NCI-H2171 (cell line): ENCODE data around the gene ELOA.
"Not testable (repeated sequence)": the region's sequence is repeated elsewhere in the genome, so short reads cannot be mapped to it uniquely, and the experiment has no call there.

Experiments used
- DNase-seq: peaks from one replicate; lab custom pipeline; 2025; lab: John Stamatoyannopoulos, UW

Gene ELOA

GRCh38 chr1:23784846-23785245 is 41.6 kb downstream of the ELOA start:
- DNase-seq = no peak

DNA sequence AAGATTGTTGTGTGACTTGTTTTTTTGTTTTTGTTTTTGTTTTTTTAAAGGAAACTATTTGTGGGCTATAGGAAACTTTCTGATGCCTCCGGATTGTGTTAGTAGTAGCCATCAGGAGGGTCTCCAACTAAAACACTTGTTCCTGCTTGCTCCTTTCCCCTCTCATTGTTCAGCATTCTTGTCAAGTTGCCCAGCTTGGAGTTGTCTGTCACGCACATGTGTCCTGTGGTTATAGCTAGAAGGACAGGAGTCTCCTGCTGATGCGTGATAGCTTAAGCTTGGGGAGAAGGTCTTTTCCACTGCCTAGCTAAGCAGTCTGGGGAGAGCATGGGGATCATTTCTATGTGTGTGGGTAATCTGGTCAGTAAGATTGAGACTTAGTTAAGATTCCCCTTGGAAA is 44.4 kb downstream of the ELOA start:
- DNase-seq = no peak

DNA sequence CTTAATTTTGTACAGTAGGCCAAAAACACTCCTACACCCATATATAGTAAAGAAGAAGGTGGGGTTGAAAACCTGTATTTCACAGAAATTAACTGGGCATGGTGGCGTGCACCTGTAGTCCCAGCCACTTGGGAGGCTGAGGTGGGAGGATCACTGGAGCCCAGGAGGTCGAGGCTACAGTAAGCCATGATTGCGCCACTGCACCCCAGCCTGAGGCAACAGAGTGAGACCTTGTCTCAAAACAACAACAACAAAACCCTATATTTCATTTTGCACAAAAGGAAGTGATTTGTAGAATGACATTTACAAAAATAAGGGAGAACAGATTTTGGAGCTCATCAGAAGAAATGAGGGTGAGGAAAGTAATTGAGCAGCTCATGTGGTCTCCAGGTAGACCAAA is 45.4 kb downstream of the ELOA start:
- no peak for DNase-seq

- DNase-seq = peak; percentile 95
Measured at GRCh38 chr1:23790696-23791515, 47.6 kb downstream of the ELOA start, which contains the start of gene LYPLA2. Gene LYPLA2 (plus strand): TSS chr1:23791145. CDS start chr1:23792683, 1,538 bp downstream.

- DNase-seq = peak; percentile 53
Measured at GRCh38 chr1:23791516-23792047, 48.3 kb downstream of the ELOA start.

- no peak for DNase-seq
Measured at GRCh38 chr1:23792151-23792945, 49.1 kb downstream of the ELOA start.

- no peak for DNase-seq
Measured at GRCh38 chr1:23793018-23793781, 49.9 kb downstream of the ELOA start.

GRCh38 chr1:23793861-23794731 is 50.8 kb downstream of the ELOA start:
- no peak for DNase-seq

DNA sequence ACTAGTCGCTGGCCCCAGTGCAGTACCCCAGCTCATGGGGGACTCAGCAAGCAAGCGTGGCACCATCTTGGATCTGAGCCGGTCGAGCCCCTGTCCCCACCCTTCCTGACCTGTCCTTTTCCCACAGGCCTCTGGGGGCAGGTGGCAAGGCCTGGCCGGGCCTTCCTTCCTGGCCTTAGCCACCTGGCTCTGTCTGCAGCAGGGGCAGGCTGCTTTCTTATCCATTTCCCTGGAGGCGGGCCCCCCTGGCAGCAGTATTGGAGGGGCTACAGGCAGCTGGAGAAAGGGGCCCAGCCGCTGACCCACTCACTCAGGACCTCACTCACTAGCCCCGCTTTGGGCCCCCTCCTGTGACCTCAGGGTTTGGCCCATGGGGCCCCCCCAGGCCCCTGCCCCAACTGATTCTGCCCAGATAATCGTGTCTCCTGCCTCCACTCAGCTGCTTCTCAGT is 51.5 kb downstream of the ELOA start:
- DNase-seq = not testable (repeated sequence)

DNA sequence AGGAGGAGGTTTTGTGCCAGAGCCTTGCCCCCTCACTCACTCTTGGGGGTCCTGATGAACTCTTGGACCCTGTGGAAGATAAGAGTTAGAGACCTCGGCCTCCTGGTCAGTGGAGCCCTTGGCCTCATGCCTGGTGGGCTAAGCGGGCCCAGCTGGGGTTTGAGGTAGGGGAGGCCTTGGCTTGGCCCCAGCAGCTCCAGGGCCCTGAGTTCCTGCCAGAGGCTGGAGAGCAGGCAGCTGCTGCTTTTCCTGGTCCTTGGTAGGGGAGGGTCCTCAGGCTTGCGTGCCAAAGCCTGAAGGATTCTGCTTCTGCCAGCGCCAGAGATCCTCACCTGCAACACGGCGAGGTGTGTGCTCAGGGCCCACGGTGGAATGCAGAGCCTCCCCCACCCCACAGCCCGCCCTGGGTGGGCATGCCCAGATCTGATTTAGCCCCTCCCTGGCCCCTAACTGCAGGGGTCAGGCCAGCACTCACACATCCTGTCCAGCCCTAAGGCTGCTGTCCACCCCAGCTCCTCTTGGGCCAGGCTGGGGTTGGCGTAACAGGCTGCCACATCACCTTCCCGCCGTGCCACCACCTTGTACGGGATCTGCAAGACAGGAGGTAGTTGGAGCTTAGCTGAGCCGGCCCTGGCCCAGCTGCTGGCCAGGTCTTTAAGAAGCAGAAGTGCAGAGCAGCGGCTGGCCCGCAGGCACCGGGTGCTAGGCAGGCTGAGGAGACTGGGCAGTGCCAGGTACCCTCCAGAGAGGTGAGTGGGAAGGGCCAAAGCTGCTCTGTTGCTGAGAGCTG is 52.6 kb downstream of the ELOA start:
- no peak for DNase-seq

- DNase-seq = no peak
Measured at GRCh38 chr1:23796466-23797271, 53.4 kb downstream of the ELOA start.

GRCh38 chr1:23797478-23798448 is 54.5 kb downstream of the ELOA start:
- no peak for DNase-seq

DNA sequence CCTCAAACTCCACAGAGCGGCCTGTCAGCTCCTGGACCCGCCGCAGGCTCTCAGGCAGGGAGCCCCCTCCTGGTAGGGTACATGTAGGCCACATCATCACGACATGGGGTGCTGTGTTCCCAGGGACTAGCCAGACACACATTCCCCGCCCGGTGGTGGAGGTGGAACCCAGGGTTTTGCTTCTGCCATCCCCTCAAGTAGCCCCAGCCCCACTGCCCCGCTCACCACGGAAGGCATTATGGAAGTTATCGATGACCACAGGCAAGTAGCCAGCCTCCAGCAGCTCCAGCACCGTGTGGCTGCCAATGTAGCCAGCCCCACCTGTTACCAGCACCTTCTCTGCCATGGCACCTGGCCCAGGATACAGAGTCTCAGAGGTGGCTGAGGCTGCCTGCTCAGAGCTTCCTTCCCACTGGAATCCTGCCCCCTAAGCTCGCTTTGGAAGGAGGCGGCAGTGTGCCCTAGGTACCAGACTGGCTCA is 55.4 kb downstream of the ELOA start:
- DNase-seq = no peak

DNA sequence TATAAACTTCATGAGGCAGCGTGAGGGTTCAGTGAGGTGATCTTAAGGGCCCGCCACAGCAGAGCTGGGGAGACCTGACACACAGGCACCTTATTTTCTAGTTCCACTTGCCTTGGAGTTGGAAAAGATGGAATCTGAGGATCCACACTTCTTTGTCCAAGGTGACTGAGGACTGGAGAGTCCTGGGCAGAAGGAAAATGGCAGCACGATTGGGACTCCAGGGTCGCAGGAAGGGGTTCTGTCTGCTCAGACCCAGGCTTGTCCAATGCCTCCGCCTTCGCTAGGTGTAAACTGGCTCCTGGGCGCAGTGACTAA is 55.9 kb downstream of the ELOA start:
- DNase-seq = no peak

- DNase-seq = no peak
Measured at GRCh38 chr1:23799570-23800399, 56.5 kb downstream of the ELOA start.

DNA sequence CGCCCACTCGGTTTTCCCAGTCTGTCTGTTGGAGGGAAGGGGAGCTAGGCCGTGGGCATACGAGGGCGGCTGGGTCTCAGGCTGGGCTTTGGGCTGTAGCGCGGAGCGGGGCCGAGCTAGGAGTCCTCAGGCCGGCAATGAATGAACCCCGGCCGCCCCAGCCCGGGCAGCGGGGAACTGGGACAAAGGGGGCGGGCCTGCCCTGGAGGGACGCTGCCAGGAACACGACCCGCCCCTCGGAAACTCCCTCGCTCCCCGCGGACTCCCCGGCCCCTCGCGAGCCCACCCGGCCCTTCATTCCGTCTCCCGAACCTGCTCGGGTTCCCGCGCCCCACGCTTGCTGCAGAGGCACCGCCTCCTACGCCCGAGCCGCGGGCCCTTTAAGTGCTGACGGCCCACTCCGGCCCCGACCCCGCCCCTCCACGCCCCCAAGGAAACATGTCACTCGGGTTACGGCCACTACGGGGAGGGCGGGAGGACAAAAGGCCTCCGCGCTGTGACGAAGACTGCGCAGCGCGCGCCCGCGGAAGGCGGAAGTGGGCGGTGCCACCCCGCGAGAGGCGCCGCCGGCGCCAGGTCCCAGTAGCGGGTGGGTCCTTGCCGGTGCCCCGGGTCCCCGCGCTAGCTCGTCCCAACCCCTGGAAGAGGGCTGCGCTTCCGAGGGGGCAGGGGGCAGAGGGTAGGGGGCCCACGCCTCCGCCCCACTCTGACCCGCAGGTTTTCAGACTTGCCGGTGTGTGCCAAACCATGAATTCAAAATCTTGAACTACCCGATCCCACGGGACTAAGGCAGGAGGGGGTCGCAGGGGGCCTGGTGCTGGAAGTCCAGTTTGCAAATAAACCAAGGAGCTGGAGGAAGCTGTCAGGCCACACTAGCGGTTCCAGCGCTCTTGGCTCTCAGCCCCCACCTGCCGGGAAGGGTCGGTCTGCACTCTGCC is 57.4 kb downstream of the ELOA start, which contains the start of gene GALE:
Gene GALE (minus strand): TSS at position 355 of the 938 bp plus-strand sequence. CDS start 1,747 bp downstream, outside the sequence.
- peak; percentile 96 for DNase-seq
